ENCODE measurements around the gene GSTCD.

Gene GSTCD

DNA sequence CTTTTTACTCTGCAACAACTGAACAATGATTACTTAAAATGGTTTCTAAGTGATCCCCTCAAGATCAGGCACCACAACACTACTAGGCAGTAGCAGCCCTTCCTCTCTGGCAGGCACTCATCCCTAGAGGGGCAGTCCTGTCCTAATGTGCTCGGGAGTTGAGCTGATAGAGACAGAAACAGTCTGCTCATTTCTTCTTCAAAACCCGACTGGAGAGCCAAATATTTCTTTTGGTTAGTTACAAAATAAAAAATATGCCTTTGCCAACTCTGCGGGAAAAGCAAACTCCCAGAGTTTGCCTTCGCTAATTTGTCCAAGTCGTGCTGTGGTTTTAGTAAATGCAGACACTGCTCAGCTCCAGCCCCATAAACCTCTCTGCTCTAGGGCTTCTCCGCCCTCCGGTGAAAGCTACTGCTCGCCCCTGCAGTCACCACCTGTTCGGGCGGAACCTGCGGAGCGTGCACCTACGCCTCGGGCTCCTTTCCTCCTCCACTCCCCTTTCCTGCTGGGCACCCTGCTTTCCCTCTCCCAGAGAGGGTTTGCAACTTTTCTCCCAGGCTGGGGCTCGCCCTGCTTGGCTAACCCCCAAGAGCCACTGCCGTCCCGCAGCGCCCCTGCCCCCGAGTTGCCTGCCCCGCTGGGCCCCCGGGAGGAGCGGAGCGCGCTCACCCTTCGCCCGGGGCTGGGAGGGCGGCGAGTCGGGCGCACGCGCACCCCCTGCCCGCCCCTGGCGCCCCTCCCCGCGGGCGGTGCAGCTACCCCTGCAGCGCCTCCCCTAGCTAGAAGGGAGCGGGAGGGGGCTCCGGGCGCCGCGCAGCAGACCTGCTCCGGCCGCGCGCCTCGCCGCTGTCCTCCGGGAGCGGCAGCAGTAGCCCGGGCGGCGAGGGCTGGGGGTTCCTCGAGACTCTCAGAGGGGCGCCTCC is 186.3 kb downstream of the GSTCD start, which contains the start of gene NPNT:
Gene NPNT, plus strand, starts transcription at position 812 of the 923 bp plus-strand sequence. CDS start 182 bp downstream, outside the sequence.
- DNase-seq = no peak

DNA sequence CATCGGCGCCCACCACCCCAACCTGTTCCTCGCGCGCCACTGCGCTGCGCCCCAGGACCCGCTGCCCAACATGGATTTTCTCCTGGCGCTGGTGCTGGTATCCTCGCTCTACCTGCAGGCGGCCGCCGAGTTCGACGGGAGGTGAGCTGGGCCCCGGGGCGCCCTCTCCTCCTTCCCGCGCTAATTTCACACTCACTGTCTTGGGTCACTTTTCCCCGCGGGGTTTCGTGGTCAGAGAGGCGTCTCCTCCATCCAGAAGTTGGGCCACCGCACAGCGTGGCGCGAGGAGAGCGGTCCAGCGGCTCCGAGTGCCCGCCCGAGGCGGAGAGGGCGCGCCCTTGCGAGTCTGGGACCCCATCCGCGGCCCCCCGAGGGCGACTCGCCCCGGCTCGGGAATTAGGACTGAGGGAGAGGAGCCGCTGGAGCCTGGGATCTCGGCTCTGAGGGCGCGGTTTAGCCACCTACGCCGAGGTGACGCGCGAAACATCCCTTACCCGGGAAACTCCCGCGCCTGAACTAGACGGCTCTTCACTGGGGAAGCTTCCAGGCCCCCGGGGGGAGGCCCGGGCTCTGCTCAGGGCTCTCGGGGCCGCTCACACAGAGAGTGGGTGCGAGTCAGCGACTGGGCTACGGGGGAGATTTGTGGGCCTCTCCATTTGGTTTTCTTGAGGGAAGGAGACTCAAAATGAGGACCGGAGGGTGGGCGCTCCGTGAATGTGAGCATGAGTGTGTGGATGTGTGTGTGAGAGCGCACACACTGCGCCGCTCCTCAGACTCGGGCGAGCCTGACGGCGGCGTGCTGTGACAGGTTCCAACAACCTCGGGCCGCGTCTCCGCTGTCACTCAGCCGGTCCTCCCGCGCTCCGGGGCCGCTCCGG is 187.2 kb downstream of the GSTCD start:
- no peak for DNase-seq

DNA sequence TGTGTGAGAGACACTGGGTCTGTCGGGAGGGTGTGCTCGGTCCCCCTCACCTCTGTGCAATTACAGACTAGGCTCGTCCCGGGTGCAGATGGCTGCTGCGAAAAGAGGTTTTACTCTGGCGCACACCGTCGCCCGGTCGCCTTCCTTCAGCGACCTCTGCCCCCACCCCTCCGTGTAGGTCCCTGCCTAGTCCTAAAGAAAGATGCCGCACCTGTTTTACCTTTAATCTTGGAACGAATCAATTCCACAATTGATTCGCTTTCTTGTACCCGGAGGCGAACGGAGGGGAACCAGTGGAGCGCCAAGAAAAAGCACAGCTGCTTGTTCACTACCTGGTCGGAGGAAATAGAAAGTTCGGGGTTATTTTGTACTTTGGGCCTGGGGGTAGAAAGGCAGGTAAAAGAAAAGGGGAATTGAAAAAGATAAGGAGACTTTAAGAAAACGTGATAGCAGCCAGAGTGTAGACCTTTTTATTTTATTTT is 187.9 kb downstream of the GSTCD start:
- DNase-seq = no peak
